Loucy (cell line): ENCODE results near the gene MYO5B.

Source experiments
- CTCF ChIP-seq: fragments of 200-600 bp; sonication (generic); conservative IDR thresholded peaks from 2 replicates; pipeline ENCODE4 v1.5.1; 2014; ENCODE audit warnings: mild to moderate bottlenecking, antibody characterized with exemption, low read length
- EZH2phosphoT487 ChIP-seq: fragments of 200-600 bp; IDR thresholded peaks from 2 replicates; pipeline ENCODE4 v1.6.1; 2018; ENCODE audit warnings: antibody characterized with exemption, mild to moderate bottlenecking, moderate library complexity, borderline replicate concordance

GRCh38 chr18:49839012-49839411 is 355.9 kb downstream of the MYO5B start:
- TF ChIP-seq EZH2phosphoT487: no peak
- TF ChIP-seq CTCF: no peak
